WTC11 (cell line): ENCODE data around the gene PRDM2.

Experiments used
- CREB1 ChIP-seq: sonication (generic); formaldehyde crosslinking; IDR thresholded peaks from 2 replicates; pipeline ENCODE4 v1.8.0; 2023; ENCODE audit warnings: mild to moderate bottlenecking, missing genetic modification reagents
- CTCF ChIP-seq: fragments of 200-600 bp; IDR thresholded peaks from 2 replicates; pipeline ENCODE4 v1.8.0; 2022; ENCODE audit warnings: antibody characterized with exemption
- E2F5 ChIP-seq: sonication (generic); formaldehyde crosslinking; IDR thresholded peaks from 2 replicates; pipeline ENCODE4 v1.8.1; 2022; ENCODE audit warnings: mild to moderate bottlenecking, moderate library complexity, missing genetic modification reagents
- GRHL2 ChIP-seq: fragments of 250-450 bp; sonication (Bioruptor Pico); IDR thresholded peaks from 2 replicates; pipeline ENCODE4 v1.8.0; 2022; ENCODE audit warnings: mild to moderate bottlenecking, moderate library complexity; ENCODE audit not compliant: insufficient replicate concordance, severe bottlenecking
- NR2C2 ChIP-seq: sonication (generic); formaldehyde crosslinking; IDR thresholded peaks from 2 replicates; pipeline ENCODE4 v1.8.0; 2022; ENCODE audit warnings: mild to moderate bottlenecking, missing genetic modification reagents
- USF2 ChIP-seq: sonication (generic); formaldehyde crosslinking; IDR thresholded peaks from 2 replicates; pipeline ENCODE4 v1.8.1; 2023; ENCODE audit warnings: mild to moderate bottlenecking, missing genetic modification reagents, moderate library complexity

- no peak for TF ChIP-seq CTCF
- no peak for TF ChIP-seq E2F5 (CRISPR knock-in tag)
- no peak for TF ChIP-seq GRHL2
- TF ChIP-seq CREB1, result no peak
- no peak for TF ChIP-seq NR2C2 (CRISPR knock-in tag)
- TF ChIP-seq USF2 (CRISPR knock-in tag), result no peak
Measured at GRCh38 chr1:13836631-13837030, 136.6 kb downstream of the PRDM2 start.
